Measurements from ENCODE around the gene NEDD8. TPM values are rescaled to one million over a fixed set of nuclear protein-coding genes. Genes with fewer than 3 reads are reported as not detected.
"Not testable (repeated sequence)": the region's sequence is repeated elsewhere in the genome, so short reads cannot be mapped to it uniquely, and the experiment has no call there.

NEDD8 gene
- total RNA-seq, 1 donor from 2014 or later = 73.5 TPM

DNA sequence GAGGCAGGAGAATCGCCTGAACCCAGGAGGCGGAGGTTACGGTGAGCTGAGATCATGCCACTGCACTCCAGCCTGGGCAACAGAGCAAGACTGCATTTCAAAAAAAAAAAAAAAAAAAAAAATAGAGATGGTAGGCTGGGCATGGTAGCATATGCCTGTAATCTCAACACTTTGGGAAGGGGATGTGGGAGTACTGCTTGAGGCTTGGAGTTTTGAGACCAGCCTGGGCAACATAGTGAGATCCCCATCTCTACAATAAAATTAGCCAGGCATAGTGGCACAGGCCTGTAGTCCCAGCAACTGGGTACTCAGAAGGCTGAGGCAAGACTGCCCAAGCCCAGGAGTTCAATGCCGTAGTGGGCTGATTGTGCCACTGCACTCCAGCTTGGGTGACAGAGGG is 9.2 kb downstream of the NEDD8 start:
- not testable (repeated sequence) for DNase-seq

DNA sequence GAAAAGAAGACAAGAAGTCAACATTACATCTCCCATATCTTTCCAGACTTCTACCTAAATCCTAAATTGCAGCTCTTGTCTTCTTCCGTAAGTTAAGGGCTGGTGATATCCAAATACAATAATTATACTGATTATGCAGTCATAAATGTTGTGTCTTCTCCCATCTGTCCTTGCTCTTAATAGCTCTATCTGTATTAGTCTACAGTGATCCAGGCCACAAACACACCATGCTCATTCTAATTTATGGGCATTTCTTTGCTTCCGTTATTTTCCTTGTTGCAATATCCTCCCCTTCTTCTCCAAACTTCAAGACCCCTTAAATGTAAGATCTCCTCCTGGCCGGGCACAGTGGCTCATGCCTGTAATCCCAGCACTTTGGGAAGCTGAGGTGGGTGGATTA is 12.6 kb downstream of the NEDD8 start:
- no peak for DNase-seq

DNA sequence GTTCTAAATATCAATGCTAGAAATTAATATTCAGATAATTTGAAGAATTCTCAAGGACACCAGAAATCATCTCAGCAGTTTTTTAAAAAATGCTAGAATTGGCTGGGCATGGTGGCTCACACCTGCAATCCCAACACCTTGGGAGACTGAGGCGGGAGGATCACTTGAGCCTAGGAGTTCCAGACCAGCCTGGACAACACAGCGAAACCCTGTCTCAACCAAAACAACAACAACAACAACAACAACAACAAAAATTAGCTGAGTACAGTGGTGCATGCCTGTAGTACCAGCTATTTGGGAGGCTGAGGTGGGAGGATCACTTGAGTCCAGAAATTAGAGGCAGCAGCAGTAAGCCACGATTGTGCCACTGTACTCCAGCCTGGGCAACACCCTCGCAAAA is 13.1 kb downstream of the NEDD8 start:
- no peak for DNase-seq

DNA sequence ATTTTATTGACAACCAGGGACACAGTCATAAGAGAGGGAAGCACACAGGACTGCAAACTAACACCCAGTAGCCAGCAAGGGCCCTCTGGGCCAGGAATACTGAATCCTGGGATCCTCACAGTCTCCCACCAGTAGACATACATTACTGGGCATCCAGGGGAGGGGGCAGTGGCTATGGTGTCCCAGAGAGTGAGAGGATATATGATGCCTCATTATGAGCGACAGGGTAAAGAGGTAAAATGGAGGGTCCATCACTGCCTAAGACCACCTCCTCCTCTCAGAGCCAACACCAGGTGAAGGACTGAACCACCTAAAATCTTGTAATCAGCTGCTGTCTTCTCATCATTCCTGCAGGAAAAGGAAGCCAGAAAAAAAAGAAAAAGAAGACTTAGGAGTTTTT is 15.3 kb downstream of the NEDD8 start:
- not testable (repeated sequence) for DNase-seq

DNA sequence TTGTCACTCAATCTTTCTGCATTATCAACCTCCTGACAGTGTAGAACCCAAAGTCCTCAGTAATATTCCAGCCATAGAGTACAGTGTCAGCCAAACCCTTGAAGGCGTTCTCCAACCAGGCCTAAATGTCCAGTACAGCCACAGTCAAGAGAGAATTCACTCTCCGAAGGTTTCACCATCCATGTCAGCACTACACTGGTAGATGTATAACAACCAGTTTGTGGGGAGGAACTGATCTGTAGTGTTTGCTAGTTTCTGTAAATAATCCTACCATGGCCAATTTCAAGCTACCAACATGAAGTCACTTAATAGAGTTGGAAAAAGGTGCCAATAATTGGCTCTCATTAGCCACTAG is 15.8 kb downstream of the NEDD8 start:
- no peak for DNase-seq

DNA sequence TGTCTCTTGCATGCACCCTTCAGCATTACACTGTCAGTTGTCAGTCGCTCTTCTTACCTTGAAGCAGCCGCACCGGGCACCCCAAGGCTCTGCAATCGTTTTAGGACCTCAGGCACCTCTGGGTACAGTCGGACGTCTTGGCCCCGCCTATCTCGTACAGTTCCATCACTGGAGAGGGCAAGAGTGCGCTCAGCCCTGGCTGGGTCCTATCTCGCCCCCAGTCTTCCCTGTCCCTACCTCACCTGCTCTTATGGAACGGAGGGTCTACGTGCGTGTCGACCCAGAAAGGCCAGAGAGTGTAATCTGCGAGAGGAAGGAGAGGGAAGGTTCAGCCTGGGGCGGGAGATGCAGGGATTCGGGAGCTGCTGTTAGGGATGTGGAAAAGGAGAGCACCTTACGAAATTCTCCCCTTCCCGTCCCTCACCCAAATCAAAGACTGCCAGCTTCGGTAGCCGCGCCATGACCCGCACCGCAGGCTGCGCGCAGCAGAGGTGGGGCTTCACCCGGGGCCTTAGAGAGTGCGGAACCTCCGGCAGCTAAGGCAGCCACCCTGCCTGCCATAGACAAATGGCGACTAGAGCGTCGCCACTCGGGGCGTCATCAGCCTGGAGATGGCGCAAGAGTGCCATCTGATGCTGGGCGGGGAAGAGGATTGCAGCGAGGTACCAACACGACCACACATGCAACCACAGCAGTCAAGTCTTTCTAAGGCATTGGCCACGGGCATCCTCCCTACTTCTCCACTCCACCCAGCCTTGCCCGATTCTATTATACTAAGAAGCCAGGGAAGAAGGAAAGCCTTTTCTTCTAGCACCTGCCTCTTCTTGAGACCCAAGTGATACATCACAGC is 16.4 kb downstream of the NEDD8 start, which contains the start of gene MDP1:
MDP1 (minus strand) TSS at position 572 of the 850 bp plus-strand sequence; CDS start at position 461, 111 bp downstream.
- DNase-seq = peak; percentile 86

DNA sequence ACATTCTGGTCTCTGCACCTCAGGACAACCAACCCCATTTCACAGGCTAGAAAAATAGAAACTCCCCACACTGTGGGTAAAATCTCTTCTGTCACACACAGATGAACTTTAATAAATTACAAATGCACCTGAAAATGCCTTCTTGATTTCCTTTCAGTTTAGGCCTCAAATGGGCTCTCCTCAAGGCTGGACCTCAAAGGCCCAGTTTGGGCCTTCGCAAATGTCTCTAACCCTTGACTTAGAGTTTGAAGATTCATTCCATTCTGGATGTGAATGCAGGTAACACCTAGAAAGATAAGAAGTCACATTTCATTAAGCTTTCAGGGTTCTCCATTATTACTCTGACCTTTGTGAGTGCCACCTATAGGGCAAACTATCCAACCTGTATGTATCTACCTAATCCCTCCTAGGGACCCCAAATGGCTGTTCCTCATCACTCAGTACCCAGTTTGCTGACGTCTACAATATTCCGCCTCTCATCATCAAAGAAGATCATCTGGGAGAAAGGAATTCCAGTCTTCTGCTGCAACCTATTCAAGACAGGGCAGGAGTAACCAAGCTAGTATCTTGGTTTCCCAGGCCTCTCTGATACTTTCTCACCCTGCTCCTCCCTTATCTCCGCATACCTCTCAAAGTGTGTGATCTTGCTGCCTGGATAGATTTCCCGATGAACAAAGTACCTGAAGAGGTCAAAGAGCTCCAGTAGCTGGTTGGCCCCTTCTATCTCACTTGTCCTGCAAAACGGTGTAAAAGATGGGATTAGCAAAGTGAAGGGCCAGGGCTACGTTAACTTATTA is 18.1 kb downstream of the NEDD8 start:
- no peak for DNase-seq

DNA sequence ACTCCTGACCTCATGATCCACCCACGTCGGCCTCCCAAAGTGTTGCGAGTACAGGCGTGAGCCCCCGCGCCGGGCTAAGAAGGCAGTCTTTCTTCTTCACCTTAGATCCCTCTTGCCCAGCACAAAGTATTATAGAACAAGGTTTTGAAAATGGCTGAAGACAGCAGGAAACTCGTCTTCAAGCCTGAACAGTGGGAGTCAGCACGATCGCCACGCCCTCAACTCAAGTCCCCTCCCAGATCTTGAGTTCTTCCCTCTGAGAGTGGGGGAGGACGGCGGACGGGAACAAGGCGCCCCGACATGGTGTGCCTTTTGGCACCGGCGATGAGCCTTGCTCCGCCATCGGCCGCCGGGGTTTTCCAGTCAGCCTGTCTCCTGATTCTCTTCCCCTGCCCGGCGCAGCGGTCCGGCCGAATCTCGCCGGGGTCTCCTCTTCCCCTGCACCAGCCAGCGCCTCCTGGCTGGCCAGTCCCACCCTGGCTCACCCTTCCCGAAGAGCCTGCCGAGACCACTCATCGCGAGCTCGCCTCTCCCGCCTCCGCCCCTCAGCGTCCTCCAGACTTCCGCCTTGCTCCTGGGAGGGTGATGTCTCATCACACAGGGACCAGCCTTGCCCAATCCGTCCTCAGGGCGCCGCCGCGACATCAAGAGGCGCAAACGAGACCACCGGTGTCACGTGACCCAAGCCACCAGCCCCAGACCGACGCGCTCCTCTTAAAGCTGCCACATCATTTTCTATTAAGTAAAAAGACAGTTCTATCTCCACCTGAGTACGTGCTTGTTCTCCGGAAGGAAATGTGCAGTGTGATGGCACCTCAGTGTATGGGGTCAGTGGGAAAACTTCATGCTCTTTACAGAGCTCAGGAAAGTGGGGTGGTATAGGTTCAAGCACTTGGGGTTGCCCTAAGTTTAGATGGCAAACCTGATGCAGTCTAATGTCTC is 19.0 kb downstream of the NEDD8 start, which contains the start of gene CHMP4A:
CHMP4A (minus strand) TSS at position 565 of the 942 bp plus-strand sequence; CDS start at position 516, 49 bp downstream.
- peak; percentile 97 for DNase-seq

DNA sequence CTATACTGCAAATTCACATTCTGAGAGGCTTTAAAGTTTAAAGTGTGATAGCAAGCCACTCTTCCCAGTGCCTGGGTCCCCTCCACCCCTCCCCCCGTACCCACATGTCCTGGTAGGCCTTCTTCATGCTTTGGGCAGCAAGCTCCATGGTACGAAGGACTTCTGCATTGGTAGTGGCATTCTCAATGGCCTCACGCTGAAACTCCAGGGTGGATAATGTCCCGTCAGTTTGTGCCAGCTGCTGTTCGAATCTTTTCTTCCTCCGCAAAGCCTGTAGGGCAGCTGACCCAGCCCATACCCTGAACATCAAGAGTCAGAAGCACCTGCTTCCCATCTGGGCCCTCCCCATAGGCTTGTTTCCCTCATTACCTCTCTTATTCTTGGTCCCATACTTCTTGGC is 20.9 kb downstream of the NEDD8 start:
- no peak for DNase-seq

DNA sequence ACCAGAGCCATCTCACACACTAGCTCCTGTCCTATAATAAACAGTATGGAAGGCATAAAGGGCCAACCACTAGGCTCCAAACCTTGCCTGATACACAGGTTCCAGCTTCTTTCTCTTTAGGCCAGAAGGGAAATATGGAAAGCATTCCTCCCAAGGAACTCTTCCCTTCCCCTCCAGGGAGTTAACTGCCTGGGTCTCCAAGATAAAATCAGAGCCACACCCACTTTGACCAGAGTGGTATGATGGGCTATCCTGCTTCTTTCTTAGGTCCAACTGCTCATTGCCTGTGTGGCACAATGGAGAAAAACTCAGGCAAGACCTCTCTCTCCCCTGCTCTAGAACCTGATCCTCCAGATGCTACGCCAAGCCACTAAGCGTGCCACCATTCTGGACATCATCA is 24.5 kb downstream of the NEDD8 start:
- DNase-seq = no peak

DNA sequence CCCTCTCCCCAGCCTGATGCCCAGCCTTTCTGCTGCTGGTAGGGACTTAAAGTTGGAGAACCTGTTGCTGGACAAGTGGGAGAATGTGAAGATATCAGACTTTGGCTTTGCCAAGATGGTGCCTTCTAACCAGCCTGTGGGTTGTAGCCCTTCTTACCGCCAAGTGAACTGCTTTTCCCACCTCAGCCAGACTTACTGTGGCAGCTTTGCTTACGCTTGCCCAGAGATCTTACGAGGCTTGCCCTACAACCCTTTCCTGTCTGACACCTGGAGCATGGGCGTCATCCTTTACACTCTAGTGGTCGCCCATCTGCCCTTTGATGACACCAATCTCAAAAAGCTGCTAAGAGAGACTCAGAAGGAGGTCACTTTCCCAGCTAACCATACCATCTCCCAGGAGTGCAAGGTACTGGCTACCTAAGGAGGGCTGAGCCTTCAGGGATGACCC is 25.0 kb downstream of the NEDD8 start:
- no peak for DNase-seq

DNA sequence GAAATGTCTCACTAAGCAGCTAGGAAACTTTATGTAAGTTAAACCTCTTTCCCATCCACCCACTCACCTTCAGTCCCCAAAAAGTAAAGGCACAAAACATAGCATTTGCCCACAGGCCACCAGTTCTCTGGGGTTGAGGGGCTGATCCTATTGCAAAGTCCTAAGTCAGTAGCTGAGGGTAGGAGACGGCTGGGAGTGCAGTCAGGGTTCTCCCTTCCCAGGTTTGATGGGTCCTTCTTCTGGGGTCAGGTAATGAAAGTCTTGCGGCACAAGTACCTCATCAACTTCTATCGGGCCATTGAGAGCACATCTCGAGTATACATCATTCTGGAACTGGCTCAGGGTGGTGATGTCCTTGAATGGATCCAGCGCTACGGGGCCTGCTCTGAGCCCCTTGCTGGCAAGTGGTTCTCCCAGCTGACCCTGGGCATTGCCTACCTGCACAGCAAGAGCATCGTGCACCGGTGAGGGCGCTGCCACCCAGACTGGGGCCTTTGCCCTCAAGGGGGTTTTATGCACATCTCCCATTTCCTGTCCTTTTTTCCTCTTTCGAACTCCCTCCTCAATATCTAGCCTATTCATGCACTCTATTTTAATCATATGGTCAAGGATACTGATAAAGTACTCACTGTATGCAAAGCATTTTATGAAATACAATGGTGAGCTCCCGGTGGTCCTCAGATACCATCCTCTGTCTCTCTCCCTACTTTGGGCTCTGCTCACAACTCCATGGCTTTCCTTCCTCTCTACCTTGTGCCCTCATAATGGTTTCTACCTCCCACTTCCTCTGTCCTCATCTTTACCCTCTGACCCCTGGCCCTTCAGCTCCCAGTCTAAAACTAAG is 25.7 kb downstream of the NEDD8 start:
- no peak for DNase-seq

DNA sequence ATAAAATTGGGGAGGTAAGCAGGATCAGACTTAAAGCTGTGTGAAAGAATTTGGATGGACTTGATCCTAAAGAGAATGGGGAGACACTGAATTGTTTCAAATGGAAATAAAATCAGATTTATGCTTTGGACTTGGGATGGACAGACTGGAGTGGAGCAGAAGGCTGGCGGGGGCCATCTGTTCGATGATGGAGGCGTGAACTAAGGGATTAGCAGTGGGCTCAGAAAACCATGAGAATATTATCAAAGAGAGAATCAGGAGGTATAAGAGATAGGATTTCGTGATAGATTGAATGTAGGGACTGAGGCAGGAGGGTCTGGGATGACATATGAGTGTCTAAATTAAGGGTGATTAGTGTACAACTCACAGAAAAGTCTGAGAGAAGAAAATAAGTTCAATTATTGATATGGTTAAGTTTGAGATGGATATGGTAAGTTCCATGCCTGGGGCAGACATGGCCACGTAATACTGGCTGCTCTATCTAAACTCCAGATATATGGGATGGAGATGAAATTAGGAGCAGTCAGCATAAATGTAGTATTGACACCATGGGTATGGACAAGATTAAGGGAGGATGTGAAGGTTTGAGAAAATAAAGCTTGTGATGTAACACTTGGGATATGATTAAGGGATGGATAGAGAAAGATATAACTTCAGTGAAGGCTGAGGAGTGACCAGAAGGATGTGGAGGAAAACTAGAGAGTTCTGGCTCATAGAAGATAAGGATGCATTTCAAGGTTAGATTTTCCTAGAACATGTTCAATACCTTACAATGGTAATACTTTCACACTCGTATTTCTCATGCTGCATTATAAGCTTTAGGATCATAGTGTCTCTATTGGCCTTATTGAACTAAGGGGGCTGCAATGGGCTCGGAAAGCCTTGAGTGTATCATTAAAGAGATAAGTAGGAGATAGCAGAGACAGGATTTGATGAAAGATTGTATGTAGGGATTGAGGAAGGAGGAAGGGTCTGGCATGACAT is 27.7 kb downstream of the NEDD8 start:
- DNase-seq = no peak

DNA sequence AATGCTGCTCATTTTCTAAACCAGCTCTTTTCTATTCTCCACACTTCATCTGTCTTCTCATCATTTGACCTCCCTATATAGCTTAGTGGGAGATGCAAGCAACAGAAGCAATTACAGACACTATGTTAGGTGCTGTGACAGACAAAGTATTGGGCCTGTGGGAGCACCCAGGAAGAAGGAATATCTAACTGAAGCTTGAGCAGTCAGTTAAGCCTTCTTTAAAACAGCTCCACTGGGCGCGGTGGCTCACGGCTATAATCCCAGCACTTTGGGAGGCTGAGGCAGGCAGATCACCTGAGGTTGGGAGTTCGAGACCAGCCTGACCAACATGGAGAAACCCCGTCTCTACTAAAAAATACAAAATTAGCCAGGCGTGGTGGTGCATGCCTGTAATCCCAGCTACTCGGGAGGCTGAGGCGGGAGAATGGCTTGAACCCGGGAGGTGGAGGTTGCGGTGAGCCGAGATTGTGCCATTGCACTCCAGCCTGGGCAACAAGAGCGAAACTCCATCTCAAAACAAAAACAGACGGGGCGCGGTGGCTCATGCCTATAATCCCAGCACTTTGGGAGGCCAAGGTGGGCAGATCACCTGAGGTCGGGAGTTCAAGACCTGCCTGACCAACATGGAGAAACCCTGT is 28.8 kb downstream of the NEDD8 start:
- not testable (repeated sequence) for DNase-seq

DNA sequence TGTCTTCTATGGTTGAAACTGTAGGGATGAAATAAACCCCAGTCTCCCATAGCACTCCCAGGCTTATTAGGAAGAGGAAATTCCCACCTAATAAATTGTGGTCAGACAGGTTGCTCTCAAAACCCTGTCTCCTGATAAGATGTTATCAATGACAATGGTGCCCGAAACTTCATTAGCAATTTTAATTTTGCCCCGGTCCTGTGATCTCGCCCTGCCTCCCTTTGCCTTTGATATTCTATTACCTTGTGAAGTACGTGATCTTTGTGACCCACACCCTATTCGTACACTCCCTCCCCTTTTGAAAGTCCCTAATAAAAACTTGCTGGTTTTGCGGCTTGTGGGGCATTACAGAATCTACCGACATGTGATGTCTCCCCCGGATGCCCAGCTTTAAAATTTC is 29.6 kb downstream of the NEDD8 start:
- DNase-seq = not testable (repeated sequence)

DNA sequence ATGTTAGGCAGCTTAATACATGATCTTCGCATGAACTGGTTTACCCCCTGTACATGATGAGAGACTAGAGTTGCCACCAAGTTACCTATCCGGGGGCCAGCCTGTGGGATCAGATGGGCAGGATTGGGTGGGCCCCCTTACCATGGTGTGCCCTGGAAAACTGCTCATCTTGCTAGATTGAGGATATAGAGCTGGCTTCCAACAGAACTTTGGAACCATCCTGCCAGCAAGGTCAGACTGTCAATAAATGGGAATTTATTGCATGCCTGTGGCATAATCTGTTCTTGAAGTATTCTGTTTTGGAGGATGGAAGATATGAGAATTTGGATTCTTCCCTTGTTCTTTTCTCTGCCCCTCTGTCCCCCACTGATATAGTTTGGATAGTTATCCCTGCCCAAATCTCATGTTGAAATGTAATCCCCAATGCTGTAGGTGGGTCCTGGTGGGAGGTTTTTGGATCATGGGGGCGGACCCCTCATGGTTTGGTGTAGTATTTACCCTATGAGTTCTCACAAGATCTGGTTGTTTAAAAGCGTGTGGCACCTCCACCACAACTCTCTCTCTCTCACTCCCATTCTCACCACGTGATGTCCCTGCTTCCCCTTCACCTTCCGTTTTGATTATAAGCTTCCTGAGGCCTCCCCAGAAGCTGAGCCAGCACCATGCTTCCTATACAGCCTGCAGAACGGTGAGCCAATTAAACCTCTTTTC is 33.2 kb downstream of the NEDD8 start:
- no peak for DNase-seq

DNA sequence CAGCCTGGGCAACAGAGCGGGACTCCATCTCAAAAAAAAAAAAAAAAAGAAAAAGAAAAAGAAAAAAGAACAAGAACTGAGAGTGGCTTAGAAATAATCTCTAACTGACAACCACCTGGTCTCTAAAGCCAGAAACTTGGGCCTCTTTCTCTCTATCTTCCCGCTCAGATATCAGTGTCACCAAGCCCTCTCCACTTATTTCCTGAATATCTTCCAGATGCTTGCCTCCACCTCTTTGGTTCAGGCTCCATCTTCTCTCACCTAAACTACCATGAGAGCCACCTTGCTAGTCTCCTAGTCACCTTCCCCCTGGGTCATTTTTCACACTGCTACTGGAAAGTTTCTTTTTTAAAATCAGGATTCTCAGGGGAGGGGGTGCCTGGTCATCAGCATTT is 35.1 kb downstream of the NEDD8 start:
- no peak for DNase-seq
